IMR-90 (cell line): ENCODE measurements around the gene KLK13. TPM values are rescaled to one million over a fixed set of nuclear protein-coding genes. Genes with fewer than 3 reads are reported as not detected.

Source experiments
- ATAC-seq: fragments of 200-7000 bp; cut with Tn5 transposase; 2 replicates; pipeline ENCODE4 v1.9.1; 2020; ENCODE audit warnings: low read depth, mild to moderate bottlenecking, moderate library complexity
- BruUV-seq: library from RNA; stranded (reverse); fragments of 400-500 nt; replicated peaks from 2 replicates; lab custom pipeline; 2021; lab: Mats Ljungman, UMichigan
- CTCF ChIA-PET: fragments of 300-600 bp; formaldehyde crosslinking; extraction: SDS; loops from one replicate; lab custom pipeline; 2021; ENCODE audit warnings: antibody characterized with exemption; lab: Yijun Ruan, JAX
- POLR2A ChIA-PET: fragments of 300-600 bp; sonication (Branson Sonifier 250); formaldehyde crosslinking; loops from one replicate; lab custom pipeline; 2022; ENCODE audit warnings: antibody characterized with exemption; ENCODE audit not compliant: unreplicated experiment; lab: Charles Lee
- DNase-seq: peaks from one replicate; pipeline ENCODE4 v3.0.0; 2013
- H2AFZ ChIP-seq: replicated peaks from 2 replicates; pipeline ENCODE3; 2013; ENCODE audit warnings: low read length, mild to moderate bottlenecking; ENCODE audit not compliant: poor library complexity
- H2AK5ac ChIP-seq: 2 replicates; pipeline ENCODE4 v1.6.1; 2013; ENCODE audit warnings: low read depth, low read length, inconsistent platforms
- H2AK9ac ChIP-seq: replicated peaks from 2 replicates; pipeline ENCODE3; 2013; ENCODE audit warnings: mild to moderate bottlenecking, low read depth, low read length, moderate library complexity; ENCODE audit not compliant: poor library complexity
- H2BK120ac ChIP-seq: 2 replicates; pipeline ENCODE4 v1.6.1; 2013; ENCODE audit warnings: low read depth, low read length, inconsistent platforms
- H2BK15ac ChIP-seq: 3 replicates; pipeline ENCODE4 v1.6.1; 2013; ENCODE audit warnings: low read depth, low read length, inconsistent platforms
- H2BK20ac ChIP-seq: 2 replicates; pipeline ENCODE4 v1.6.1; 2013; ENCODE audit warnings: low read depth, mild to moderate bottlenecking, inconsistent platforms, low read length, moderate library complexity
- H2BK5ac ChIP-seq: 2 replicates; pipeline ENCODE4 v1.6.1; 2013; ENCODE audit warnings: mild to moderate bottlenecking, low read depth, low read length, inconsistent platforms; ENCODE audit not compliant: poor library complexity, severe bottlenecking
- H3K14ac ChIP-seq: replicated peaks from 2 replicates; pipeline ENCODE4 v1.6.1; 2013; ENCODE audit warnings: low read depth, low read length, inconsistent platforms
- H3K18ac ChIP-seq: 2 replicates; pipeline ENCODE4 v1.6.1; 2013; ENCODE audit warnings: low read depth, low read length, control low read depth
- H3K23ac ChIP-seq: 2 replicates; pipeline ENCODE4 v1.6.1; 2013; ENCODE audit warnings: low read depth, low read length, inconsistent platforms
- H3K27ac ChIP-seq: 2 replicates; pipeline ENCODE4 v1.5.1; 2013; ENCODE audit warnings: mild to moderate bottlenecking, control low read depth, low read length; ENCODE audit not compliant: insufficient read depth
- H3K27me3 ChIP-seq: 2 replicates; pipeline ENCODE4 v1.6.1; 2013; ENCODE audit warnings: low read length; ENCODE audit not compliant: control insufficient read depth, insufficient read depth
- H3K36me3 ChIP-seq: 2 replicates; pipeline ENCODE4 v1.6.1; 2013; ENCODE audit warnings: low read length, mixed read lengths; ENCODE audit not compliant: control insufficient read depth, insufficient read depth
- H3K4ac ChIP-seq: 2 replicates; pipeline ENCODE4 v1.6.1; 2013; ENCODE audit warnings: low read depth, low read length, inconsistent platforms
- H3K4me1 ChIP-seq: 2 replicates; pipeline ENCODE4 v1.6.1; 2013; ENCODE audit warnings: low read length, mixed read lengths; ENCODE audit not compliant: control insufficient read depth, insufficient read depth
- H3K4me2 ChIP-seq: 2 replicates; pipeline ENCODE4 v1.6.1; 2013; ENCODE audit warnings: low read depth, mild to moderate bottlenecking, control low read depth, low read length, moderate library complexity
- H3K4me3 ChIP-seq: 2 replicates; pipeline ENCODE4 v1.5.1; 2013; ENCODE audit warnings: low read depth, mild to moderate bottlenecking, control low read depth, low read length, moderate library complexity; ENCODE audit not compliant: insufficient read depth
- H3K56ac ChIP-seq: 2 replicates; pipeline ENCODE4 v1.6.1; 2013; ENCODE audit warnings: low read length, inconsistent platforms; ENCODE audit not compliant: insufficient read depth; ENCODE audit errors: extremely low read depth
- H3K79me1 ChIP-seq, 2 experiments: 2 replicates each; pipeline ENCODE4 v1.6.1; 2013; ENCODE audit warnings: low read length in 2 of 2, inconsistent platforms in 1 of 2, low read depth in 1 of 2
- H3K9ac ChIP-seq: 2 replicates; pipeline ENCODE4 v1.6.1; 2013; ENCODE audit warnings: low read depth, low read length, control low read depth
- H3K9me1 ChIP-seq: 2 replicates; pipeline ENCODE4 v1.6.1; 2013; ENCODE audit warnings: low read length, inconsistent platforms; ENCODE audit not compliant: insufficient read depth
- H3K9me3 ChIP-seq: 2 replicates; pipeline ENCODE4 v1.6.1; 2013; ENCODE audit warnings: low read length; ENCODE audit not compliant: control insufficient read depth, insufficient read depth
- H4K20me1 ChIP-seq: 2 replicates; pipeline ENCODE4 v1.6.1; 2013; ENCODE audit warnings: low read length, inconsistent platforms; ENCODE audit not compliant: insufficient read depth
- H4K5ac ChIP-seq: 2 replicates; pipeline ENCODE4 v1.6.1; 2013; ENCODE audit warnings: mild to moderate bottlenecking, low read depth, low read length, control low read depth
- H4K8ac ChIP-seq, 2 experiments: 2 replicates each; pipeline ENCODE4 v1.6.1; 2013; ENCODE audit warnings: low read depth in 2 of 2, low read length in 2 of 2, control low read depth in 1 of 2, inconsistent platforms in 1 of 2
- H4K91ac ChIP-seq: 2 replicates; pipeline ENCODE4 v1.6.1; 2013; ENCODE audit warnings: low read depth, low read length, inconsistent platforms; ENCODE audit not compliant: insufficient read depth
- BHLHE40 ChIP-seq: fragments of 150-350 bp; IDR thresholded peaks from 2 replicates; pipeline ENCODE4 v1.6.1; 2016; ENCODE audit warnings: mild to moderate bottlenecking, low read depth, low read length
- CEBPB ChIP-seq: IDR thresholded peaks from 2 replicates; pipeline ENCODE4 v1.6.1; 2012; ENCODE audit warnings: low read depth, low read length, improper control_type of control experiment
- CHD1 ChIP-seq: IDR thresholded peaks from 2 replicates; pipeline ENCODE4 v1.6.1; 2012; ENCODE audit warnings: low read depth, low read length, improper control_type of control experiment
- CTCF ChIP-seq: conservative IDR thresholded peaks from 2 replicates; pipeline ENCODE4 v1.5.1; 2012; ENCODE audit warnings: mild to moderate bottlenecking, low read depth, low read length, improper control_type of control experiment
- ELK1 ChIP-seq: fragments of 150-350 bp; IDR thresholded peaks from 2 replicates; pipeline ENCODE4 v1.6.1; 2016; ENCODE audit warnings: low read depth, mild to moderate bottlenecking, low read length, moderate library complexity, borderline replicate concordance
- FOS ChIP-seq: fragments of 150-350 bp; IDR thresholded peaks from 2 replicates; pipeline ENCODE4 v1.6.1; 2016; ENCODE audit warnings: low read depth, low read length
- MAFK ChIP-seq: IDR thresholded peaks from 2 replicates; pipeline ENCODE4 v1.6.1; 2012; ENCODE audit warnings: low read depth, low read length, improper control_type of control experiment
- MAZ ChIP-seq: IDR thresholded peaks from 2 replicates; pipeline ENCODE4 v1.6.1; 2012; ENCODE audit warnings: low read depth, mild to moderate bottlenecking, low read length, improper control_type of control experiment, moderate library complexity, borderline replicate concordance
- MXI1 ChIP-seq: IDR thresholded peaks from 2 replicates; pipeline ENCODE4 v1.6.1; 2012; ENCODE audit warnings: low read depth, mild to moderate bottlenecking, low read length, moderate library complexity, borderline replicate concordance
- NFE2L2 ChIP-seq: fragments of 150-350 bp; IDR thresholded peaks from 2 replicates; pipeline ENCODE4 v1.6.1; 2016; ENCODE audit warnings: low read depth, mild to moderate bottlenecking, low read length
- POLR2A ChIP-seq: IDR thresholded peaks from 2 replicates; pipeline ENCODE4 v1.6.1; 2012; ENCODE audit warnings: mild to moderate bottlenecking, low read depth, low read length
- RAD21 ChIP-seq: IDR thresholded peaks from 2 replicates; pipeline ENCODE4 v1.6.1; 2012; ENCODE audit warnings: low read length, improper control_type of control experiment
- RCOR1 ChIP-seq: IDR thresholded peaks from 2 replicates; pipeline ENCODE4 v1.6.1; 2012; ENCODE audit warnings: mild to moderate bottlenecking, low read length, improper control_type of control experiment; ENCODE audit not compliant: insufficient replicate concordance
- RFX5 ChIP-seq: IDR thresholded peaks from 2 replicates; pipeline ENCODE4 v1.8.0; 2012; ENCODE audit warnings: low read depth, mild to moderate bottlenecking, low read length, moderate library complexity
- SMC3 ChIP-seq: fragments of 150-350 bp; IDR thresholded peaks from 2 replicates; pipeline ENCODE4 v1.6.1; 2016; ENCODE audit warnings: low read depth, mild to moderate bottlenecking, antibody characterized with exemption, low read length, moderate library complexity
- USF2 ChIP-seq: fragments of 150-350 bp; IDR thresholded peaks from 2 replicates; pipeline ENCODE4 v1.6.1; 2017; ENCODE audit warnings: mild to moderate bottlenecking, antibody characterized with exemption, low read length, low read depth
- WGBS, 2 experiments: methylation state at CpG; one replicate each; pipeline versions ENCODE4 v1.1.5 to v1.1.7; 2013; ENCODE audit warnings: missing lambda C conversion rate in 2 of 2; ENCODE audit not compliant: insufficient read length in 1 of 2; ENCODE audit errors: extremely low coverage in 2 of 2; 5-methylcytosine and 5-hydroxymethylcytosine counted together
- dilution Hi-C: fragments of 300-500 bp; cut with HindIII; formaldehyde crosslinking; loops from one replicate; pipeline ENCODE4 v1.14.3; 2018; ENCODE audit warnings: low sequenced_read_pairs; ENCODE audit not compliant: unreplicated experiment
- in situ Hi-C: fragments of 300-500 bp; cut with MboI; formaldehyde crosslinking; loops from 3 replicates; pipeline ENCODE4 v1.14.3; 2019; ENCODE audit warnings: low sequenced_read_pairs, inconsistent platforms, mixed read lengths
- intact Hi-C: fragments of 100-400 bp; cut with micrococcal nuclease; formaldehyde crosslinking; loops from 2 replicates; pipeline ENCODE4 v1.10.0; 2022
- polyA plus RNA-seq, 3 experiments: library from polyadenylated mRNA; depleted of rRNA; stranded (reverse); fragments of >200 nt; gene quantifications; 2 replicates each; pipeline ENCODE4 v1.2.3, GENCODE V29; 2012; ENCODE audit warnings: low replicate concordance in 1 of 3
- total RNA-seq: library from RNA; depleted of rRNA; stranded (reverse); fragments of >200 nt; gene quantifications from 2 replicates; pipeline ENCODE4 v1.2.3, GENCODE V29; 2012

The KLK13 gene
- total and polyA plus RNA-seq, 2 of the 4 experiments (the other 2 are of a cell fraction), result not detected

- Histone ChIP-seq H4K5ac (no peak overlapping the region), H3K27me3 (no peaks in the 10 kb centered on the region), H3K9me1 (no peaks in the 10 kb centered on the region), H2BK5ac (no peak overlapping the region), H3K18ac (no peak overlapping the region), H3K4ac (no peak overlapping the region), H3K27ac (no peak overlapping the region), H2BK120ac (no peak overlapping the region), H4K20me1 (0 out of 2 replicates have a peak, but pooled peaks cover 3% of the 10 kb centered on the region), H3K4me2 (no peak overlapping the region), H3K79me1 (no peaks in the 10 kb centered on the region), H3K14ac (no peak overlapping the region), H3K9me3 (no peaks in the 10 kb centered on the region), H4K8ac (no peak overlapping the region), H3K4me1 (peaks cover 3% of the 10 kb centered on the region; the same call in 1 of the 2 replicates), H2BK15ac (no peak overlapping the region), H2BK20ac (no peak overlapping the region), H3K9ac (no peak overlapping the region), H2AK9ac (no peak overlapping the region), H3K23ac (no peak overlapping the region), H3K4me3 (no peak overlapping the region), H3K36me3 (no peaks in the 10 kb centered on the region), H3K56ac (no peak overlapping the region), H4K91ac (no peak overlapping the region), H2AFZ (no peak overlapping the region), H2AK5ac (no peak overlapping the region)
- dilution Hi-C loops, result no loop called here
- TF ChIP-seq POLR2A (no peak), CTCF (no peak), CEBPB (no peak), MAFK (no peak), RFX5 (no peak), USF2 (no peak), BHLHE40 (no peak), RCOR1 (no peak), ELK1 (no peak), SMC3 (no peak), MXI1 (no peak), FOS (no peak), NFE2L2 (no peak), CHD1 (no peak), MAZ (no peak), RAD21 (no peak)
- no peak for DNase-seq
- intact Hi-C loops, result no loop called here
- 70% methylated on average over 3 of the region's 10 CpGs; no CpG with 5 or more reads in 1 of the 2 experiments for WGBS, 2 experiments
- no TSS peak for BruUV-seq
- POLR2A ChIA-PET, result no interaction called here
- CTCF ChIA-PET, result no interaction called here
- in situ Hi-C loops, result no loop called here
- no peak for ATAC-seq
Observed at GRCh38 chr19:51091126-51091525, 26.2 kb upstream of the KLK13 start.
